GM12801 (cell line): Measurements from ENCODE around the gene RHD.

Source experiments
- CTCF ChIP-seq: IDR thresholded peaks from one replicate; pipeline ENCODE4 v1.5.1; 2011; ENCODE audit warnings: control low read depth; ENCODE audit not compliant: insufficient read length; ENCODE audit errors: extremely low read depth

Gene RHD

GRCh38 chr1:25239681-25240541 is 32.4 kb upstream of the RHD start:
- no peak for TF ChIP-seq CTCF

- TF ChIP-seq CTCF, result no peak
These were observed 28.4 kb upstream of the RHD start for GRCh38 chr1:25243907-25244306.

- no peak for TF ChIP-seq CTCF
These were observed 26.9 kb upstream of the RHD start for GRCh38 chr1:25245393-25245792.

GRCh38 chr1:25245809-25246599 is 26.3 kb upstream of the RHD start:
- no peak for TF ChIP-seq CTCF

- no peak for TF ChIP-seq CTCF
These were observed 25.7 kb upstream of the RHD start for GRCh38 chr1:25246600-25247023.

GRCh38 chr1:25247024-25247828 is 25.1 kb upstream of the RHD start, which contains the start of gene RSRP1:
TSS of gene RSRP1 (minus strand) at chr1:25247454. CDS start at chr1:25246963, 491 bp downstream.
- TF ChIP-seq CTCF, result no peak
